OCI-LY7 (cell line): Measurements from ENCODE around the gene FMN2.

Experiments
- CTCF ChIP-seq: fragments of 200-600 bp; sonication (generic); conservative IDR thresholded peaks from 2 replicates; pipeline ENCODE4 v1.5.1; 2014; ENCODE audit warnings: mild to moderate bottlenecking, antibody characterized with exemption, low read length, moderate library complexity, mixed read lengths
- EZH2phosphoT487 ChIP-seq: fragments of 200-600 bp; sonication (generic); IDR thresholded peaks from 2 replicates; pipeline ENCODE4 v1.6.1; 2018; ENCODE audit warnings: low read depth, borderline replicate concordance, mild to moderate bottlenecking, mixed run types, antibody characterized with exemption, low read length, moderate library complexity, mixed read lengths

GRCh38 chr1:240405751-240406150, 314.1 kb downstream of the FMN2 start:
- no peak for TF ChIP-seq CTCF
- TF ChIP-seq EZH2phosphoT487: no peak
